Subcutaneous abdominal adipose tissue (tissue), 5 donors: Measurements from ENCODE around the gene C4B.
A peak's percentile ranks its signal among the peaks of the same experiment; 100 is the strongest.
"Not testable (repeated sequence)": the region's sequence is repeated elsewhere in the genome, so short reads cannot be mapped to it uniquely, and the experiment has no call there.

Source experiments
- H3K27ac ChIP-seq: one replicate; pipeline ENCODE4 v1.7.0; 2013; ENCODE audit warnings: low read depth, mild to moderate bottlenecking, inconsistent platforms, low read length, moderate library complexity
- H3K27me3 ChIP-seq, 5 donors: one replicate each; pipeline ENCODE4 v1.7.0; 2013; ENCODE audit warnings: low read length in 5 of 5, inconsistent platforms in 1 of 5; ENCODE audit not compliant: control insufficient read depth in 5 of 5, insufficient read depth in 4 of 5
- H3K36me3 ChIP-seq, 5 donors: one replicate each; pipeline ENCODE4 v1.7.0; 2013; ENCODE audit warnings: low read length in 5 of 5; ENCODE audit not compliant: control insufficient read depth in 5 of 5, insufficient read depth in 5 of 5
- H3K4me1 ChIP-seq, 5 donors: one replicate each; pipeline ENCODE4 v1.7.0; 2013; ENCODE audit warnings: low read length in 5 of 5, mild to moderate bottlenecking in 3 of 5, moderate library complexity in 1 of 5; ENCODE audit not compliant: control insufficient read depth in 5 of 5, insufficient read depth in 5 of 5
- H3K4me3 ChIP-seq, 5 donors: one replicate each; pipeline ENCODE4 v1.7.0; 2013; ENCODE audit warnings: low read length in 5 of 5, low read depth in 1 of 5
- H3K9ac ChIP-seq, 5 donors: one replicate each; pipeline ENCODE4 v1.7.0; 2013; ENCODE audit warnings: low read length in 5 of 5, mild to moderate bottlenecking in 4 of 5, moderate library complexity in 3 of 5
- H3K9me3 ChIP-seq, 5 donors: one replicate each; pipeline ENCODE4 v1.7.0; 2013; ENCODE audit warnings: low read length in 5 of 5; ENCODE audit not compliant: control insufficient read depth in 5 of 5
- donor health status: healthy.
- donor health status: healthy.
- donor health status: healthy.
- donor health status: healthy.
- donor health status: healthy.

Gene C4B

GRCh38 chr6:32014547-32014946 is at the start of gene C4B:
Gene C4B (plus strand): TSS chr6:32014795. CDS start chr6:32014846, 51 bp downstream.
- not testable (repeated sequence) for H3K4me3 ChIP-seq, H3K36me3 ChIP-seq, H3K9me3 ChIP-seq, H3K4me1 ChIP-seq, H3K9ac ChIP-seq, H3K27ac ChIP-seq, H3K27me3 ChIP-seq

- no peak overlapping the region for H3K4me3 ChIP-seq
- peaks cover 3 to 99% (median 95%) of the 10 kb centered on the region in 5 donors for H3K36me3 ChIP-seq
- no peak overlapping the region for H3K27ac ChIP-seq
- H3K4me1 ChIP-seq = peaks cover 0 to 8% (median 4%) of the 10 kb centered on the region in 5 donors
- no peak overlapping the region for H3K9ac ChIP-seq
- no peaks in the 10 kb centered on the region for H3K9me3 ChIP-seq
- no peaks in the 10 kb centered on the region for H3K27me3 ChIP-seq
These were observed 48.9 kb upstream of the C4B start for GRCh38 chr6:31965700-31966099.

- H3K4me1 ChIP-seq = peaks cover 0 to 17% (median 13%) of the 10 kb centered on the region in 5 donors
- H3K27me3 ChIP-seq = no peaks in the 10 kb centered on the region
- no peaks in the 10 kb centered on the region for H3K9me3 ChIP-seq
- H3K27ac ChIP-seq = no peak overlapping the region
- no peak overlapping the region for H3K4me3 ChIP-seq
- H3K9ac ChIP-seq = no peak overlapping the region
- H3K36me3 ChIP-seq = peaks cover 0 to 93% (median 87%) of the 10 kb centered on the region in 5 donors
These were observed 48.1 kb upstream of the C4B start for GRCh38 chr6:31966506-31966905.

- no peak overlapping the region for H3K27ac ChIP-seq
- peaks cover 0 to 85% (median 79%) of the 10 kb centered on the region in 5 donors for H3K36me3 ChIP-seq
- peaks cover 0 to 23% (median 16%) of the 10 kb centered on the region in 5 donors for H3K4me1 ChIP-seq
- no peaks in the 10 kb centered on the region for H3K27me3 ChIP-seq
- no peak overlapping the region for H3K4me3 ChIP-seq
- H3K9me3 ChIP-seq = no peaks in the 10 kb centered on the region
- no peak overlapping the region for H3K9ac ChIP-seq
These were observed 47.3 kb upstream of the C4B start for GRCh38 chr6:31966997-31967925.

- Histone ChIP-seq H3K9me3 (no peaks in the 10 kb centered on the region), H3K36me3 (peaks cover 0 to 79% (median 73%) of the 10 kb centered on the region in 5 donors), H3K9ac (no peak overlapping the region), H3K27ac (no peak overlapping the region), H3K4me3 (no peak overlapping the region), H3K4me1 (peaks cover 1 to 29% (median 21%) of the 10 kb centered on the region in 5 donors), H3K27me3 (no peaks in the 10 kb centered on the region)
These were observed 46.7 kb upstream of the C4B start for GRCh38 chr6:31967926-31968320.

GRCh38 chr6:31968326-31968725 is 46.3 kb upstream of the C4B start:
- H3K36me3 ChIP-seq = peaks cover 0 to 75% (median 69%) of the 10 kb centered on the region in 5 donors

GRCh38 chr6:31968791-31969711 is 45.5 kb upstream of the C4B start:
- Histone ChIP-seq H3K36me3 (peaks cover 0 to 68% (median 62%) of the 10 kb centered on the region in 5 donors), H3K4me1 (peaks cover 3 to 35% (median 27%) of the 10 kb centered on the region in 5 donors), H3K9me3 (no peaks in the 10 kb centered on the region), H3K27me3 (no peaks in the 10 kb centered on the region), H3K27ac (no peak overlapping the region), H3K9ac (no peak overlapping the region), H3K4me3 (no peak overlapping the region)

More at GRCh38 chr6:31968326-31968725, 46.3 kb upstream of the C4B start:
- Histone ChIP-seq H3K9me3 (no peaks in the 10 kb centered on the region), H3K27me3 (no peaks in the 10 kb centered on the region), H3K4me1 (peaks cover 3 to 33% (median 25%) of the 10 kb centered on the region in 5 donors), H3K4me3 (no peak overlapping the region), H3K9ac (no peak overlapping the region), H3K27ac (no peak overlapping the region)

- H3K36me3 ChIP-seq = peaks cover 0 to 59% (median 55%) of the 10 kb centered on the region in 5 donors
- H3K27ac ChIP-seq = peak overlapping the region; percentile 94
- peaks cover 3 to 35% (median 27%) of the 10 kb centered on the region in 5 donors for H3K4me1 ChIP-seq
- no peaks in the 10 kb centered on the region for H3K27me3 ChIP-seq
- H3K4me3 ChIP-seq = peak overlapping the region in 1 of 5 donors; percentile 85
- H3K9ac ChIP-seq = peak overlapping the region in 1 of 5 donors; percentile 78
- no peaks in the 10 kb centered on the region for H3K9me3 ChIP-seq
These were observed 44.6 kb upstream of the C4B start for GRCh38 chr6:31969712-31970603.

- peaks cover 3 to 35% (median 27%) of the 10 kb centered on the region in 5 donors for H3K4me1 ChIP-seq
- H3K4me3 ChIP-seq = peak overlapping the region in 4 of 5 donors; percentile 85 to 93 (median 90)
- no peaks in the 10 kb centered on the region for H3K9me3 ChIP-seq
- peak overlapping the region; percentile 77 to 92 (median 80) for H3K9ac ChIP-seq
- no peaks in the 10 kb centered on the region for H3K27me3 ChIP-seq
- H3K27ac ChIP-seq = peak overlapping the region; percentile 94
- peaks cover 0 to 51% (median 48%) of the 10 kb centered on the region in 5 donors for H3K36me3 ChIP-seq
These were observed 43.9 kb upstream of the C4B start for GRCh38 chr6:31970604-31971271.
